HG02981 (cell line): Measurements from ENCODE around the gene ELFN1.

Source experiments
- ATAC-seq: cut with Tn5 transposase; IDR thresholded peaks from one replicate; pipeline ENCODE4 v1.9.1; 2021; ENCODE audit warnings: mild to moderate bottlenecking, moderate library complexity; ENCODE audit not compliant: unreplicated experiment

Gene ELFN1

GRCh38 chr7:1723254-1723653 lies 53.2 kb downstream of the ELFN1 start:
- no peak for ATAC-seq

DNA sequence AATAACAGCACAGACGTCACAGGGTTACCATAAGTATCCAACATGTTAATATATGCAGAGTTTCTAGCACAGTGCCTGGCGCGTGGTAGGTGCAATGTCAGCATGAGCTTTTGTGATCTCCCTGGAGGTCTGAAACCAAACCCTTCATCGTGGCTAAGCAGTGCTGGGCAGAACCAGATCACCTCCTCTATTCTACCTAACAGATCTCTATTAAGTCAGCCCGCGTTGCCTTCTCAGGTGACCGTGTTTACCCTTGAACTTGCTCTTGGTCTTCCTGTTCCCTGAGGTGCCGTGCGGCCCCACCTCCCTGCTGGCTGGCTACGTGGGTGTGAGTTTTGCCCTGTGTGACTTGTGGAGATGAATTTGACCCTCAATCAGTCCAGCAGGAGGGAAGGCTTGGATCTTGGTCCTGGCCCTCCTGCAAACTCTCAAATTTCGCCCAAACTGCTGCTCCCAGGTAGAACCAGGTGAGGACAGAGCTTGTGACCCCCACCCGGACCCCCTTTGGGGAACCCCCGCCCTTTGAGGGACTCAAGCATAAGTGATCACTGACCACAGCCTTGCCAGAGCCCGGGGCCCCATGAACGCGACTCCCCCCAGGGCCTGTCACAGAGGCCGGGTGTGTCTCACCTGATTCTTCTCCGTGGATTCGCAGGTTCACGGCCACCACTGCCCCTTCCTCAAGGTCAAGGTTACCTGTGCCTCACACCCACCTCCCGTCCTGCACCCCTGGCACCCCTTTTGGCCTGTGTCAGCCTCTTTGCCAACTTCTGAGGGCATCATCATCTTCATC lies 54.2 kb downstream of the ELFN1 start:
- no peak for ATAC-seq

- no peak for ATAC-seq
These were observed 55.2 kb downstream of the ELFN1 start for GRCh38 chr7:1725199-1725690.

GRCh38 chr7:1725766-1726630 lies 55.9 kb downstream of the ELFN1 start:
- no peak for ATAC-seq

DNA sequence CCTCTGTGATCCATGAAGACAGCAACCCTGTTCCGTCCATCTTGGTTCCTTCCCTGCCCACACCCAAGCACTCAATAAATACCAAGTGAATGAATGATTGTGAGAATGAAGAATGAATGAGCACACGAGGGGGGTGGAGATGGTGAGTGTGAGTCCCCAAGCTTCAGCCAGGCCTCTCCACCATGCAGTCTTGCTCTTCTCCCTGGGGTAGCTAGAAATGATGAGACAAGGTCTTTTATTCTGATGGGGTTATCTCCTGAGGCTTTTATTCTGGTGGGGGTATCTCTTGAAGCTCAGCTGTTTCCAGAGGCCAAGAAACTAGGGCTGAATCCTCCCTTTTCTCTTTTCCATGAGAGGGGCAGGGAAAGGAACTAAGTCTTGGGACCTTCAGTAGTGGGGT lies 57.0 kb downstream of the ELFN1 start:
- no peak for ATAC-seq

DNA sequence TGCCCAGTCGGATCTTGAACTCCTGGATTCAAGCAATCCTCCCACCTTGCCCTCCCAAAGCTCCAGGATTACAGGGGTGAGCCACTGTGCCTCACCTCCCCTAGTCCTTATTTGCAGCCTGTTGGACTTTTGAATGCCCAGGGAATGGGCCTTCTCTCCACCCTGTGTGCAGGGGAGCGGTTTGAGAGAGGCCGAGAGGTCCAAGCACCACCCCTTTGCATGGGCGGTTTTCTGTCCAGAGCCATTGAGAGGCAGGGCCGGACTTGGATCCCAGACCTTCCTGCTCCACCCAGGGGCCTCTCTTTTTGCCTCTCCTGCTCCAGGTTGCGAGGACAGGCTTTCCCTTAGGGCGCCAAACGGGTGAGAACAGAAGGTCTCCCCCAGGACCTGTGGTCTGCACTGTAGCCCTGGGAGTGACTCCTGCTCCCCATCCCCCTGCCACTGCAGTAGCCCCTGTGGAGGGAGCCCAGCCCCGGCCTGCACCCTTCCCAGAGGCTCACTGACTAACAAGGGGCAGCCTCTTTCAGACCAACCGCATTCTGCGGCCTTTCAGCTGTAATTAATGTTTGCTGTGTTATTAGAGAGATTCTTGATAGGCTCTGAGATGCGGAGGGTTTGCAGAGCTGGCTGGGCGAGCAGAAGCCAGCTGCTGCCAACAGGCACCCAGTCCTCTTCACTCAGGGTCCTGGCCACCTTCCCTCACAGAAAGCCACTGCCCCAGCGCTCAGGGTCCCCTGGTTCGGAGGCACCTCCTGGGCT lies 57.9 kb downstream of the ELFN1 start:
- no peak for ATAC-seq

DNA sequence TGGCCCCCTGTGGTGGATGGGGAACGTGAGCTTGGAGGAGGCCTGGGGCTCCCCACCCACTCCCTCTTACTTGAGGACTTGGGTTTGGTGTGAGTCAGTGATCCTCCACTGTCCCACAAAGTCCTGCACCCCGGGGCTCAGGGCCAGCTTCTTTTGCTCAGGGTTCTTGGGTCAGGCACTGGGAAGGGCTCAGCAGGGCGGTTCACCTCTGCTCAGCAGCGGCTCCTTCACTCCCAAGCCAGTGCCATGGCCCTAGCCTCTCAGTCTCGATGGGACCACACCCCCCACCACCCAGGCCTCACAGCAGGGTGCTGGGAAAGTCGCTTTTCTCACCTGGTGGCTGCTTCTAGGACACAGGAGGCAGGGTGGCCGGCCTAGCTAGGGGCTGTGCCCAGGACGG lies 59.1 kb downstream of the ELFN1 start:
- ATAC-seq = no peak

DNA sequence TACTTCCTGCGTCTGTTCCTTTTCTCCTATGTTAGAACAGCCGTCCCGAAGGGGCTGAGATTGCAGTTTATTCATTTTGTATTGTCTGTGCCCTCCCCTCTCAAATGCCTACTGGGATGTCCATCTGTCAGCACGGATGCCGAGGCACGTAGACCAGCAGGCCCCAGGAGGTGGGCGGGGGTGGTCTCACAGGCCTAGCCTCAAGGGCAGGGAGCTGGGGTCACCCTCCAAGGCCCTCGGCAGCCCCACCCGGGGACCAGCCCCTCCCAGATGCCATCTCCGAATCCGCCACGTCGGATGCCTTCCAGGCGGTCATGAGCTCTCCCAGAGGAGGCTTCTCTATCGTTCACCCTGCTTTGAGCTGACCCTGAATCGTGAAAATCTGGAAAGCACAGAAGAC lies 59.7 kb downstream of the ELFN1 start:
- ATAC-seq = no peak

- no peak for ATAC-seq
These were observed 62.0 kb downstream of the ELFN1 start for GRCh38 chr7:1732072-1732471.

DNA sequence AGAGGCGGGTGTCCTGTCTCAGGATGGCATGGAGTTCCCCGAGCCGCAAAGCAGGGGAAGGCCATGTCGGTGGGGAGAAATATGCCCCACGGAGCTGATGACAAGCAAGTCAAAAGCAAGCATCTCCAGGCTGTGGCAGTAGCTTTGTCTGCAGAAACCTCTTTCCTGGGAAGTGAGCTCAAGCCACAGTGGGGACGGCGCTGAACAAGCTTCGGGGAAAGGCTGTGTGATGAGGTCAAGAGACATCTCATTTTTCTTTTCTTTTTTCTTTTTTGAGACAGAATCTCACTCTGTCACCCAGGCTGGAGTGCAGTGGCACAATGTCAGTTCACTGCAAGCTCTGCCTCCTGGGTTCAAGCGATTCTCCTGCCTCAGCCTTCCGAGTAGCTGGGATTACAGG lies 62.6 kb downstream of the ELFN1 start:
- ATAC-seq = no peak

- ATAC-seq = no peak
These were observed 63.3 kb downstream of the ELFN1 start for GRCh38 chr7:1733206-1733907.

GRCh38 chr7:1733908-1734730 lies 64.0 kb downstream of the ELFN1 start:
- no peak for ATAC-seq

GRCh38 chr7:1735262-1735661 lies 65.2 kb downstream of the ELFN1 start:
- no peak for ATAC-seq

GRCh38 chr7:1735806-1736483 lies 65.9 kb downstream of the ELFN1 start:
- ATAC-seq = no peak

DNA sequence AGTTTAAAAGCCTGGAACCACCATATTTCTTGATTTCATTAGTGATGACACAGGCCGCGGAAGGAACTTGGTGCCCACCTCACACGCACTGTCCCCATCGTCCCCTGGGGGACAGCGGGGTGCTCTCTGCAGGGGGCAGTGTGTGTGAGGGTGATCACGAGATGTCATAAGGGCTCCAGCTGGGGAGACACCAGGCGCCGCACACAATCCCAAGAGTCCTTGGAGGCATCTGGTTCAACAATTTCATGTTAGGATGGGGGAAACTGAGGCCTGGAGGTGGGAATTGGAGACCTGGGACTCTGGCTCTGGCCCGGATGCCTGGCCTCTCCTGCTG lies 66.4 kb downstream of the ELFN1 start:
- no peak for ATAC-seq

- no peak for ATAC-seq
These were observed 66.8 kb downstream of the ELFN1 start for GRCh38 chr7:1736830-1737229.

GRCh38 chr7:1737523-1737922 lies 67.4 kb downstream of the ELFN1 start:
- ATAC-seq = no peak

GRCh38 chr7:1737956-1738355 lies 67.9 kb downstream of the ELFN1 start:
- no peak for ATAC-seq

- ATAC-seq = no peak
These were observed 68.4 kb downstream of the ELFN1 start for GRCh38 chr7:1738511-1738910.
